ENCODE measurements around the gene FAM78B.

DNA sequence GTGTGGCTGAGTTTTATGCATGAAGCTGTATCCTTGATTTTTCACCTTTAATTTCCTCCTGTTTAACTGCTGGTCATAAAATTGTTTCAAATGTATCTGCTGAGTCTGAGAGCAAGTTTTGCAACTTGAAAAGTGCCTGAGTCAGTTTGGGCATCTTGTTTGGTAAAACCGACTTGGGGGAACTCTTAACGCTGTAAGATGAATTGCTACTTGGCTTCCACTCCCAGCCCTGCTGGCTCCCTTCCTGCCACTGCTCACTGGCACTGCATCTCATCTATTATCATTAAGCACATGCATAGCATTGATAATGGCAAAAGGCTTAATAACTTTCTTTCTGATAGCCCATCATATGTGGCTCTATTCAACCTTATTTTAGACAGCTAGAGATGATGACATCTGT, 35.7 kb upstream of the FAM78B start:
- TF ChIP-seq RAD21 (IDR thresholded peaks at IDR 0.05 in 1 of 2, conservative IDR thresholded peaks at IDR 0.05 in 1 of 2; ENCODE audit: low read depth in 2 of 2, low read length in 2 of 2) (no peak), EP300 (IDR thresholded peaks at IDR 0.05; ENCODE audit: borderline replicate concordance in 1 of 2, low read depth in 2 of 2, low read length in 2 of 2) (no peak), BRCA1 (IDR thresholded peaks at IDR 0.05; ENCODE audit: low read depth, low read length) (no peak), ZNF274 (IDR thresholded peaks at IDR 0.05; ENCODE audit: borderline replicate concordance, extremely low read depth, low read length) (no peak), PHF8 (conservative IDR thresholded peaks at IDR 0.05; ENCODE audit: low read depth, low read length) (no peak), POLR2A (IDR thresholded peaks at IDR 0.05; ENCODE audit: control extremely low read depth in 1 of 2, low read depth in 2 of 2, low read length in 2 of 2) (no peak), MAFK (IDR thresholded peaks at IDR 0.05; ENCODE audit: low read depth, low read length) (no peak), SP1 (IDR thresholded peaks at IDR 0.05; ENCODE audit: low read depth, low read length) (no peak), EZH2 (IDR thresholded peaks at IDR 0.05; ENCODE audit: low read depth, low read length, severe bottlenecking) (no peak), TEAD4 (IDR thresholded peaks at IDR 0.05; ENCODE audit: low read depth, low read length) (no peak), CBX5 (IDR thresholded peaks at IDR 0.05; ENCODE audit: low read depth, low read length) (no peak), YY1 (IDR thresholded peaks at IDR 0.05; ENCODE audit: low read depth, low read length) (no peak)
- TF ChIP-seq, protein P1, sequence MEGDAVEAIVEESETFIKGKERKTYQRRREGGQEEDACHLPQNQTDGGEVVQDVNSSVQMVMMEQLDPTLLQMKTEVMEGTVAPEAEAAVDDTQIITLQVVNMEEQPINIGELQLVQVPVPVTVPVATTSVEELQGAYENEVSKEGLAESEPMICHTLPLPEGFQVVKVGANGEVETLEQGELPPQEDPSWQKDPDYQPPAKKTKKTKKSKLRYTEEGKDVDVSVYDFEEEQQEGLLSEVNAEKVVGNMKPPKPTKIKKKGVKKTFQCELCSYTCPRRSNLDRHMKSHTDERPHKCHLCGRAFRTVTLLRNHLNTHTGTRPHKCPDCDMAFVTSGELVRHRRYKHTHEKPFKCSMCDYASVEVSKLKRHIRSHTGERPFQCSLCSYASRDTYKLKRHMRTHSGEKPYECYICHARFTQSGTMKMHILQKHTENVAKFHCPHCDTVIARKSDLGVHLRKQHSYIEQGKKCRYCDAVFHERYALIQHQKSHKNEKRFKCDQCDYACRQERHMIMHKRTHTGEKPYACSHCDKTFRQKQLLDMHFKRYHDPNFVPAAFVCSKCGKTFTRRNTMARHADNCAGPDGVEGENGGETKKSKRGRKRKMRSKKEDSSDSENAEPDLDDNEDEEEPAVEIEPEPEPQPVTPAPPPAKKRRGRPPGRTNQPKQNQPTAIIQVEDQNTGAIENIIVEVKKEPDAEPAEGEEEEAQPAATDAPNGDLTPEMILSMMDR (IDR thresholded peaks at IDR 0.05; ENCODE audit: control extremely low read depth in 1 of 3, insufficient read depth in 1 of 3, low read depth in 1 of 3, low read length in 3 of 3): no peak
- TF ChIP-seq, protein P2, sequence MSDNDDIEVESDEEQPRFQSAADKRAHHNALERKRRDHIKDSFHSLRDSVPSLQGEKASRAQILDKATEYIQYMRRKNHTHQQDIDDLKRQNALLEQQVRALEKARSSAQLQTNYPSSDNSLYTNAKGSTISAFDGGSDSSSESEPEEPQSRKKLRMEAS (IDR thresholded peaks at IDR 0.05): no peak
